Dedifferentiated amniotic fluid mesenchymal stem cell (primary cell): ENCODE data around the gene SLC5A10.
A peak's percentile ranks its signal among the peaks of the same experiment; 100 is the strongest.
"Not testable (repeated sequence)": the region's sequence is repeated elsewhere in the genome, so short reads cannot be mapped to it uniquely, and the experiment has no call there.

Experiments
- DNase-seq: peaks from one replicate; pipeline ENCODE4 v3.0.0-alpha.2; 2016; ENCODE audit errors: extremely low spot score

Gene SLC5A10

GRCh38 chr17:18947866-18948265, 4.1 kb upstream of the SLC5A10 start:
- DNase-seq: no peak

GRCh38 chr17:18948476-18949006, 3.4 kb upstream of the SLC5A10 start:
- DNase-seq: no peak

DNA sequence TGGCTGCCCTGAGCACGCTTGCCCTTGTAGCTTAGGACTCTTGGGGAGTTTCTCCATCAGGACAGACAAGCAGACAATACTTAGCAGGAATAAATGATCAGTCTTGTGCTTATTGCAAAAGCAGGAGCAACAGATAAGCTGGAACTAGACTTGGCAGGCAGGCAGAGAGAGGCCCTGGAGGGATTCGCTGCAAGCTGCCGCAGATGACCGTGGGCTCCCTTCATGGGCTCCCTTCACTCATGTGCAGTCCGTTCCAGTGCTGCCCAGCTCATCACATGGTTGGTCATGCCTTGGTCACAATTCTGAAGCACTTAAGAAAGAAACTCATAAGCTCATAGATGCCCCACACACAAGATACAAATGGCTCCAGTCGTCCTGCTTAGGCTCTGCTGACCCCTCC, 2.4 kb upstream of the SLC5A10 start:
- no peak for DNase-seq

DNA sequence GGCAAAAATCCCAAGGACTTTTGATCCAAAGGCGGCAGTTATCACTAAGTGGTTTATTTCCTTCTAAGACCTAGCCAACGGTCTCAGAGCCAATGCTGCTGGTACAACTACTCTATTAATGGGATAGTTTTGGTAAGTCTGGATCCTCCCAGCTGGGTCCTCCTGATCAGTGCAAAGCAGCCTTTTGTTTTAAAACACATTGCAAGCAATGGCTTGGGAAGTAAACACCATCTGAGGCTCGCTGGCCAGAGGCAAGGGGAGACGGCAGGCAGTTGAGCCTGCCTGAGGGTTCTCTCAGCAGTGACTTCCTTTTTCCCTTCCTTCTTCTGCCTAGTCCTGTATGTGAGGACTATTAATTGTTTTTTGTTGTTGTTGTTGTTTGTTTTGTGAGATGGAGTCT, 1.6 kb upstream of the SLC5A10 start:
- DNase-seq: no peak

- no peak for DNase-seq
Observed at GRCh38 chr17:18950944-18951905, 740 bp upstream of the SLC5A10 start.

DNA sequence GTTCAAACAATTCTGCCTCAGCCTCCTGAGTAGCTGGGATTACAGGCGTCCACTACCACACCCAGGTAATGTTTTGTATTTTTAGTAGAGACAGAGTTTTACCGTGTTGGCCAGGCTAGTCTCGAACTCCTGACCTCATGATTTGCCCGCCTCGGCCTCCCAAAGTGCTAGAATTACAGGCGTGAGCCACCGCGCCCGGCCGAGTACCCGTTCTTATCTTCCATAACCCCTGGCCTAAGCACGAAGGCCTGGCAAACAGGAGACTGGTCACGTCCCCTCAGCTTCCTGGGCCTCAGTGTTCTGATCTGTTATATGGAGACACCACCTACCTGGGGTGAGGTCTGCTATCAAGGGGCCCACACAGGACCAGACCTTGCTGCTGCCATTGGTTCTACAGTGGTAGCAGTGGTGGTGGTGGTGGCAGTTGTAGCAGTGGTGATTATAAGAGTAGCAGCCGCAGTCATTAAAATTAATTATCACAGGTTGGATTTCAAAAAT, 1.3 kb downstream of the SLC5A10 start:
- no peak for DNase-seq

DNA sequence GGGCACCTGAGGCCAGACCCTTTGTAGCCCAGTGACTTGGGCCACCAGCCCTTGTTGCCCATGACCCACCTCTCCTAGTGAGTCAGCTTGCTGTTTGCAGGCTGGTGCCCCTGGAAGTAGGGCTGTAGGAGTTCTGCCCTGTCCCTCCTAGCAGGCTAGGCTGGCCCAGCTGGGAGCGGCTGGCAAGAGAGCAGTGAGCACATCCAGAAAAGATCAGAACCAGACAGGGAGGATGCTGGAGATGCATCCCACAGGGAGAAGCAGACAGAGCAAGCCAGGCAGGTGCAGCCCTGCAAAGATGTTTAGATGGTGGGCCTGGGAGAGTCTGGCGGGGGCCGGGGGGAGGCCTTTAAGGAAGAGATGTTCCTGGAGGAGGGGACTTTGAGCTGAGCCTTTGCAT, 2.4 kb downstream of the SLC5A10 start:
- no peak for DNase-seq

DNA sequence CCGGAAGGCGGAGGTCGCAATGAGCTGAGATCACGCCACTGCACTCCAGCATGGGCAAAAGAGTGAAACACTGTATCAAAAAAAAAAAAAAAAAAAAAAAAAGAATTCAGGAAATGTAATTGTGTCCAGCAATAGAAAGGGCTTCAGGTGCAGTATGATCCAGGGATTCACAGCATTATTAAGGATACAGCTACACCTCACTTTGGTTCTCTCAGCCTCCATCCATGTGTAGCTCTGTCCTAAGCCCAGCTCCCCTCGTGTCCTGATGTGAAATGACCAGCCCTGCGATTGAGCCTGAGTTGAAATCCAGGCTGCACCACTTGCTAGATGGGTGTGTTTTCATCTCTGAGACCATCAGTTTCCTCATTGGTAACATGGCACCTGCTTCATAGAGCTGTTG, 3.0 kb downstream of the SLC5A10 start:
- no peak for DNase-seq

DNA sequence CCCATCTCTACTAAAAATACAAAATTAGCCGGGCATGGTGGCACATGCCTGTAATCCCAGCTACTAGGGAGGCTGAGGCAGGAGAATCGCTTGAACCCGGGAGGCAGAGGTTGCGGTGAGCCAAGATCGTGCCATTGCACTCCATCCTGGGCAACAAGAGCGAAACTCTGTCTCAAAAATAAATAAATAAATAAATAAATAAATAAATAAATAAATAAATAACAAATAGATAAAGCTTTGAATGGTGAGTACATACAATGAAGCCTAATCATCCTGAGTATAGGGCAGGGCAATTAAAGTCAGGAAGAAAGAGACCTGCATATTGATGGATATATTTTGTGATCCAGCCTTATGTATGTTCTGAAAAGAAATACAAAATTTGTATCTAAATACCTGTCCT, 4.1 kb downstream of the SLC5A10 start:
- DNase-seq: not testable (repeated sequence)

- DNase-seq: no peak
Observed at GRCh38 chr17:18956581-18956980, 4.6 kb downstream of the SLC5A10 start.

- DNase-seq: no peak
Observed at GRCh38 chr17:18957831-18958230, 5.9 kb downstream of the SLC5A10 start.

GRCh38 chr17:18958611-18959010, 6.6 kb downstream of the SLC5A10 start:
- DNase-seq: no peak

DNA sequence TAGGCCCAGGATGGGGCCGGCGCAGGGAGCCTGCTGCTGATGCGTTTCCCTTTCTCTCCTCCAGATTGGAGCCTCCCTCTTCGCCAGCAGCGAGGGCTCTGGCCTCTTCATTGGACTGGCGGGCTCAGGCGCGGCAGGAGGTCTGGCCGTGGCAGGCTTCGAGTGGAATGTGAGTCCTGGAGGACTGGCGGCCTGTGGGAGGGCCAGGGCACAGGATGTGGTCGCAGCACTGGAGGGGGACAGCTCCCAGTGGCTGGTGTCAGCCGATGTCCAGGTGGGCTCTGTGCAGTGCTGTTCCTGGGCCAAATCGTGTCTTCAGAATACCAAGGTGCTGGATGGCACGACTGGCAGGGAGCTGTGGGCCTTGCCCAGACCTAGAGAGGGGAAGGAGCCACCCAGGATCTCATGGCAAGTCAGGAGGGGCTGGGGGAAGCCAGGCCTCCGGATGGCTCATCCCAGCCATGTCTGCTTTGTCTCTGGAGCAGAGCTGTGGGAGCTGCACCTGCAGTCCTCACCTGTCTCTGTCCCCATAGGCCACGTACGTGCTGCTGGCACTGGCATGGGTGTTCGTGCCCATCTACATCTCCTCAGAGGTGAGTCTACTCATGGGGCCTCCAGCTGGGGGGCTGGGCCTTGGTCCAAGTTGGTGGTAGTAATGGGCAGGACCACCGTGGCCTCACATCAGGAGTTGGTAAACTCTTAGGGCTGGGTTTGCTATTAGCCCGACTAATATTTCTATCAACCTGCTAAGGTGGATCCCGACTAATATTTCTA, 7.3 kb downstream of the SLC5A10 start:
- no peak for DNase-seq

- DNase-seq: no peak
Observed at GRCh38 chr17:18959845-18960240, 7.9 kb downstream of the SLC5A10 start.

DNA sequence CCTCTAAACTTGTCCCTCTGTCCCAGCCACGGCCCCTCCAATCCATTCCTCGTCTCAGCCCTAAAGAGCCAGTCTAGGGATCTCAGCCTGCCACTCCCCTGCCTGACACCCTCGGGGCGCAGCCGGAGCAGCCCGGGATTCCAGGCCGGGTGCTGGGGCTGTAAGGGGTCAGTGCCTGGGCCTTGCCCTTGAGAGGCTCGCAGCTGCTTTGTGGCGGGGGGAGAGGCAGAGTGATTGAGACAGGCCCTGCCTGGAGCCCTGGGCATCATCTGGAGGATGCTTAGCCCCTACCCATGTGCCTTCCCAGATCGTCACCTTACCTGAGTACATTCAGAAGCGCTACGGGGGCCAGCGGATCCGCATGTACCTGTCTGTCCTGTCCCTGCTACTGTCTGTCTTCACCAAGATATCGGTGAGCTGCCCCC, 8.3 kb downstream of the SLC5A10 start:
- DNase-seq: no peak

GRCh38 chr17:18960803-18961511, 9.0 kb downstream of the SLC5A10 start:
- DNase-seq: peak; percentile 40

DNA sequence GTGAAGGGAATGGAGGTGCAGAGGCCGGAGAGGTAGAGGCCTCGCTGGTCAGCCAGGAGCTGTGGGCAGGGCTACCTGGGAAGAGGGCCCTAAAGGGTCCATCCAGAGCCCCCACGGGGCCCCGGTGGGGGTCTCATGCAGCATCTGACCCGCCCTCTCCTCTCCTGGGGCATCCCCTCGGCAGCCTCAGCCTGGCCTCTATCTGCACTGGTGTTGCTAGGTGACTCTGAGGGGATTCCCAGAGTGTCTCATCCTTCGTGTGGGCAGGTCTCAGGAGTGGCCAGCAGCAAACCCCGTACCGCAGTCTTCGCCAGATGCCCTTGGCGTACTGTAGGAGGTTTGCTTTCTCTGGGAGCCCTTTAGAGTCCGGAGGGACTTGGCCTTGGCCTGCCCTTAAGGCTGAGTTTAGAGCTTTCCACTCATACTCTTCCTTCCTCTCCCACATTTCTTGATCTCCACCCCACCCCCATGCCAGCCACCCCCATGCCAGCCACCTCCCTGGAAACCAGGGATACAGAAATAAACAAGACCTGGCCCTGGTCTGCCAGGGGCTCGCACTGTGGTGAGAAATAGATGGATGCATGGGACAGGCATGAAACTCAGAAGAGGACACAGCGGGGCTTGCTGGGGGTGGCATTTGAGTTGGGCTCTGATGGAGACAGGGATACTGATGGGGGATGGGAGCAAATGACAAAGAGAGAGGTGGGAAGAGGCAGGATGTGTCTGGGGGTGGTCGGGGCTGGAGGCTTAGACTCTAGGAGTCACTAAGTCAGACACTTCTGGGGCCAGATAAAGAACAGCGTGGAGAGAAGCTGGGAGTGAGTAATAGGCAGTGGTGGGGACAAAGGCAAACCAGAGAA, 9.9 kb downstream of the SLC5A10 start:
- no peak for DNase-seq

- no peak for DNase-seq
Observed at GRCh38 chr17:18962494-18962815, 10.5 kb downstream of the SLC5A10 start.

DNA sequence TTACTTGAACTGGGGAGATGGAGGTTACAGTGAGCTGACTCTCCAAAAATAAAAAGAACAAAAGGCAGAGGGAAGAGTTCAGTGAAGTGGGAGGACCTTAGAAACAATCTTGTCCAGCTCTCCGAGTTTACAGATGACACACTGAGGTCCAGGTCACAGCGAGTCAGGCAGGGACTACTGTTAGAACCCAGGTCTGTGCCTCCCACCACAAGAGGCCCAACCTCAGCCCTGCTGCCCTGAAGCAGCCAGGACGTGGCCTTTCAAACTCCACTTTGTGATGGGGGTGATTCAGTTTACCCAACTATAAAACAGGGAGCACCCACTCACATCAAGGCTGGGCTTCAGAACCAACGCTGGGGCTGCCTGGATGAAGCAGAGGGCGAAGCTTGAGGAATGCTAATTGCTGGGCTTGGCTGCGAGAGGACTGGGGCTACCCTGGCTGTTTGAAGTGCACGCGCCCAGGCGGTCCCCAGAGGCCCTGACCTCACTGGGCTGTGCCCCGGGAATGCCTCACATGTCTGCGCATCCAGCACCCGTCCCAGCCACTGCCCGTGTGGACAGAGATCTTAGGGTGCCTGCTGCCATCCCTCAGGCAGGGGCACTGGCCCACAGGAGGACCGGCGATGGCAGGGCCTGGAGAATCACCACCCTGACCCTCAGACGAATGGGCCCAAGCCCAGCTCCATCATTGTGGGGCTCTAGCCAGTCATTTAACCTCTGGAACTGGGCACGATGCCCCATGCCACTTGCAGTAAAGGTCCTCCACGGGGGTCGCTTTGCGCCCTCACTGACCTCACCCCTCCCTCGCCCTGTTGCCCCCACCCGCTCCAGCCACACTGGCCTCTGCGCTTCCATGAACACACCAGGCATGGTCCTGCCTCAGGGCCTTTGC, 11.4 kb downstream of the SLC5A10 start:
- no peak for DNase-seq

- no peak for DNase-seq
Observed at GRCh38 chr17:18964018-18964351, 12.0 kb downstream of the SLC5A10 start.
